Tibial artery (tissue), 4 donors: ENCODE data around the gene ICAM1.

ENCODE experiments used
- DNase-seq, 2 donors: peaks; one replicate each; pipeline ENCODE4 v3.0.0-alpha.2; 2019
- H3K27ac ChIP-seq, 2 donors: fragments of 200-600 bp; sonication (generic) in 1 of 2; 1 replicate in 1 of 2; 2 replicates in 1 of 2; pipeline ENCODE4 v1.5.1; 2018 to 2019; ENCODE audit warnings: mild to moderate bottlenecking in 1 of 2
- H3K27me3 ChIP-seq, 2 donors: fragments of 200-600 bp; sonication (generic) in 1 of 2; one replicate each; pipeline versions ENCODE4 v1.5.1 to v1.6.0; 2016 to 2019
- H3K36me3 ChIP-seq, 3 donors: fragments of 200-600 bp; sonication (generic) in 2 of 3; one replicate each; pipeline ENCODE4 v1.5.1; 2016 to 2019; ENCODE audit warnings: mild to moderate bottlenecking in 2 of 3
- H3K4me1 ChIP-seq, 4 donors: fragments of 200-600 bp; sonication (generic) in 2 of 4; 1 replicate in 3 of 4; 2 replicates in 1 of 4; pipeline ENCODE4 v1.5.1; 2016 to 2019
- H3K4me3 ChIP-seq, 2 donors: fragments of 200-600 bp; sonication (generic) in 1 of 2; 1 replicate in 1 of 2; 2 replicates in 1 of 2; pipeline ENCODE4 v1.5.1; 2018 to 2019; ENCODE audit warnings: mild to moderate bottlenecking in 2 of 2
- H3K9me3 ChIP-seq, 3 donors: fragments of 200-600 bp; sonication (generic) in 1 of 3; one replicate each; pipeline ENCODE4 v1.5.1; 2016 to 2019
- CTCF ChIP-seq, 2 experiments: fragments of 200-600 bp in 1 of 2; fragments of 450-650 bp in 1 of 2; IDR thresholded peaks; one replicate each; pipeline ENCODE4 v1.5.1; 2017 to 2019; ENCODE audit warnings: antibody characterized with exemption in 2 of 2, mild to moderate bottlenecking in 1 of 2, moderate library complexity in 1 of 2
- intact Hi-C: fragments of 100-400 bp; cut with DNase I; formaldehyde crosslinking; loops from one replicate; pipeline ENCODE4 v1.15.0; 2023; ENCODE audit warnings: low total_unique reads

Gene ICAM1

GRCh38 chr19:10291554-10292205 is 20.8 kb downstream of the ICAM1 start:
- no peak for TF ChIP-seq CTCF (IDR thresholded peaks at IDR 0.05)
- DNase-seq = no peak
- Histone ChIP-seq H3K4me1 (peaks cover 0 to 78% (median 67%) of the 10 kb centered on the region in 4 donors), H3K27ac (no peak overlapping the region), H3K27me3 (peaks cover 6 to 100% of the 10 kb centered on the region in 2 donors), H3K4me3 (peak overlapping the region; percentile 32 to 40), H3K36me3 (no peaks in the 10 kb centered on the region), H3K9me3 (no peaks in the 10 kb centered on the region)
- intact Hi-C loops = no loop called here

- peaks cover 0 to 72% (median 61%) of the 10 kb centered on the region in 4 donors for H3K4me1 ChIP-seq
- H3K36me3 ChIP-seq = no peaks in the 10 kb centered on the region
- intact Hi-C loops = no loop called here
- H3K9me3 ChIP-seq = no peaks in the 10 kb centered on the region
- peaks cover 6 to 98% of the 10 kb centered on the region in 2 donors for H3K27me3 ChIP-seq
- H3K4me3 ChIP-seq = peak overlapping the region; percentile 32 to 40
- DNase-seq = peak; percentile 71 to 82
- H3K27ac ChIP-seq = no peak overlapping the region
- no peak for TF ChIP-seq CTCF (IDR thresholded peaks at IDR 0.05)
Observed at GRCh38 chr19:10292206-10292788, 21.4 kb downstream of the ICAM1 start.

- Histone ChIP-seq H3K4me3 (peak overlapping the region in 1 of 2 donors; percentile 40), H3K4me1 (peaks cover 0 to 71% (median 57%) of the 10 kb centered on the region in 4 donors), H3K27me3 (peaks cover 6 to 97% of the 10 kb centered on the region in 2 donors), H3K36me3 (no peaks in the 10 kb centered on the region), H3K27ac (no peak overlapping the region), H3K9me3 (no peaks in the 10 kb centered on the region)
- intact Hi-C loops = no loop called here
- no peak for DNase-seq
- TF ChIP-seq CTCF (IDR thresholded peaks at IDR 0.05) = no peak
Observed at GRCh38 chr19:10292789-10293636, 22.1 kb downstream of the ICAM1 start.

- no peak for DNase-seq
- Histone ChIP-seq H3K4me3 (no peak overlapping the region), H3K9me3 (no peaks in the 10 kb centered on the region), H3K27me3 (peaks cover 3 to 89% of the 10 kb centered on the region in 2 donors), H3K4me1 (peaks cover 0 to 64% (median 54%) of the 10 kb centered on the region in 4 donors), H3K36me3 (no peaks in the 10 kb centered on the region), H3K27ac (no peak overlapping the region)
- intact Hi-C loops = no loop called here
- no peak for TF ChIP-seq CTCF (IDR thresholded peaks at IDR 0.05)
Observed at GRCh38 chr19:10293637-10294367, 22.9 kb downstream of the ICAM1 start.

- no peak for TF ChIP-seq CTCF (IDR thresholded peaks at IDR 0.05)
- Histone ChIP-seq H3K27ac (no peak overlapping the region), H3K9me3 (no peaks in the 10 kb centered on the region), H3K4me1 (peaks cover 0 to 59% (median 49%) of the 10 kb centered on the region in 4 donors), H3K27me3 (peaks cover under 1 to 87% of the 10 kb centered on the region in 2 donors), H3K36me3 (no peaks in the 10 kb centered on the region), H3K4me3 (no peak overlapping the region)
- intact Hi-C loops = no loop called here
- no peak for DNase-seq
Observed at GRCh38 chr19:10294368-10294697, 23.4 kb downstream of the ICAM1 start.
